Neural crest cell (in vitro differentiated cells): ENCODE measurements around the gene FCER2. TPM values are rescaled to one million over a fixed set of nuclear protein-coding genes. Genes with fewer than 3 reads are reported as not detected.

Experiments used
- DNase-seq: peaks from one replicate; pipeline ENCODE4 v3.0.0; 2021; ENCODE audit warnings: low read depth, mixed read lengths, low spot score
- H3K27ac Mint-ChIP-seq: one replicate; pipeline ENCODE4 v1.8.0; 2021; ENCODE audit warnings: mild to moderate bottlenecking, mixed read lengths; ENCODE audit not compliant: unreplicated experiment
- H3K27me3 Mint-ChIP-seq: 2 replicates; pipeline ENCODE4 v1.8.0; 2021; ENCODE audit warnings: low read depth, mild to moderate bottlenecking, mixed read lengths
- H3K36me3 Mint-ChIP-seq: 2 replicates; pipeline ENCODE4 v1.8.0; 2021; ENCODE audit warnings: low read depth, mild to moderate bottlenecking, mixed read lengths
- H3K4me1 Mint-ChIP-seq: 2 replicates; pipeline ENCODE4 v1.8.0; 2021; ENCODE audit warnings: mixed read lengths
- H3K4me3 Mint-ChIP-seq: one replicate; pipeline ENCODE4 v1.8.0; 2021; ENCODE audit warnings: mild to moderate bottlenecking, mixed read lengths
- H3K9me3 Mint-ChIP-seq: 2 replicates; pipeline ENCODE4 v1.8.0; 2021; ENCODE audit warnings: mixed read lengths
- CTCF ChIP-seq: fragments of 200-600 bp; sonication (generic); conservative IDR thresholded peaks from 2 replicates; pipeline ENCODE4 v1.5.0; 2021; ENCODE audit warnings: antibody characterized with exemption, mild to moderate bottlenecking
- total RNA-seq: library from RNA; stranded (reverse); gene quantifications from 2 replicates; pipeline ENCODE4 v1.2.1, GENCODE V29; 2021

Gene FCER2
- total RNA-seq, 1 donor from 2014 or later: not detected

GRCh38 chr19:7744871-7745650 lies 43.1 kb upstream of the FCER2 start:
- no peaks in the 10 kb centered on the region for H3K9me3 Mint-ChIP-seq
- H3K27me3 Mint-ChIP-seq: peaks cover 61% of the 10 kb centered on the region
- DNase-seq: no peak
- H3K4me3 Mint-ChIP-seq: no peak overlapping the region
- no peaks in the 10 kb centered on the region for H3K36me3 Mint-ChIP-seq
- no peak overlapping the region for H3K27ac Mint-ChIP-seq
- H3K4me1 Mint-ChIP-seq: no peaks in the 10 kb centered on the region
- TF ChIP-seq CTCF: no peak

GRCh38 chr19:7744199-7744786 lies 42.4 kb upstream of the FCER2 start:
- no peak for TF ChIP-seq CTCF
- no peak overlapping the region for H3K27ac Mint-ChIP-seq
- peaks cover 66% of the 10 kb centered on the region for H3K27me3 Mint-ChIP-seq
- DNase-seq: no peak
- H3K4me1 Mint-ChIP-seq: no peaks in the 10 kb centered on the region
- no peak overlapping the region for H3K4me3 Mint-ChIP-seq
- H3K36me3 Mint-ChIP-seq: no peaks in the 10 kb centered on the region
- H3K9me3 Mint-ChIP-seq: no peaks in the 10 kb centered on the region

- H3K36me3 Mint-ChIP-seq: no peaks in the 10 kb centered on the region
- peak overlapping the region; percentile 9 for H3K27ac Mint-ChIP-seq
- DNase-seq: no peak
- no peak for TF ChIP-seq CTCF
- H3K9me3 Mint-ChIP-seq: no peaks in the 10 kb centered on the region
- H3K4me1 Mint-ChIP-seq: no peaks in the 10 kb centered on the region
- H3K4me3 Mint-ChIP-seq: no peak overlapping the region
- peaks cover 69% of the 10 kb centered on the region for H3K27me3 Mint-ChIP-seq
Observed at GRCh38 chr19:7743425-7743841, 41.5 kb upstream of the FCER2 start.

- H3K4me3 Mint-ChIP-seq: no peak overlapping the region
- H3K27me3 Mint-ChIP-seq: peaks cover 71% of the 10 kb centered on the region
- no peak overlapping the region for H3K27ac Mint-ChIP-seq
Observed at GRCh38 chr19:7742991-7743390, 41.1 kb upstream of the FCER2 start.

GRCh38 chr19:7742575-7742974 lies 40.6 kb upstream of the FCER2 start:
- peaks cover 75% of the 10 kb centered on the region for H3K27me3 Mint-ChIP-seq
- no peak for DNase-seq
- H3K4me1 Mint-ChIP-seq: no peaks in the 10 kb centered on the region
- H3K27ac Mint-ChIP-seq: no peak overlapping the region
- no peaks in the 10 kb centered on the region for H3K9me3 Mint-ChIP-seq
- no peaks in the 10 kb centered on the region for H3K36me3 Mint-ChIP-seq
- no peak overlapping the region for H3K4me3 Mint-ChIP-seq
- TF ChIP-seq CTCF: no peak

More at GRCh38 chr19:7742991-7743390, 41.1 kb upstream of the FCER2 start:
- Mint-ChIP-seq H3K36me3 (no peaks in the 10 kb centered on the region), H3K9me3 (no peaks in the 10 kb centered on the region), H3K4me1 (no peaks in the 10 kb centered on the region)
- TF ChIP-seq CTCF: no peak
- no peak for DNase-seq
